ENCODE data around the gene CCNB1IP1.

- TF ChIP-seq, protein P1, sequence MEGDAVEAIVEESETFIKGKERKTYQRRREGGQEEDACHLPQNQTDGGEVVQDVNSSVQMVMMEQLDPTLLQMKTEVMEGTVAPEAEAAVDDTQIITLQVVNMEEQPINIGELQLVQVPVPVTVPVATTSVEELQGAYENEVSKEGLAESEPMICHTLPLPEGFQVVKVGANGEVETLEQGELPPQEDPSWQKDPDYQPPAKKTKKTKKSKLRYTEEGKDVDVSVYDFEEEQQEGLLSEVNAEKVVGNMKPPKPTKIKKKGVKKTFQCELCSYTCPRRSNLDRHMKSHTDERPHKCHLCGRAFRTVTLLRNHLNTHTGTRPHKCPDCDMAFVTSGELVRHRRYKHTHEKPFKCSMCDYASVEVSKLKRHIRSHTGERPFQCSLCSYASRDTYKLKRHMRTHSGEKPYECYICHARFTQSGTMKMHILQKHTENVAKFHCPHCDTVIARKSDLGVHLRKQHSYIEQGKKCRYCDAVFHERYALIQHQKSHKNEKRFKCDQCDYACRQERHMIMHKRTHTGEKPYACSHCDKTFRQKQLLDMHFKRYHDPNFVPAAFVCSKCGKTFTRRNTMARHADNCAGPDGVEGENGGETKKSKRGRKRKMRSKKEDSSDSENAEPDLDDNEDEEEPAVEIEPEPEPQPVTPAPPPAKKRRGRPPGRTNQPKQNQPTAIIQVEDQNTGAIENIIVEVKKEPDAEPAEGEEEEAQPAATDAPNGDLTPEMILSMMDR (conservative IDR thresholded peaks at IDR 0.05; ENCODE audit: low read length), result no peak
- no peak for TF ChIP-seq EZH2phosphoT487 (IDR thresholded peaks at IDR 0.05; ENCODE audit: borderline replicate concordance)
Measured at GRCh38 chr14:20274062-20274461, 59.0 kb downstream of the CCNB1IP1 start.

All from Loucy (cell line).